Vein endothelial cell (primary cell): ENCODE results near the gene AKAP11. TPM values are rescaled to one million over a fixed set of nuclear protein-coding genes. Genes with fewer than 3 reads are reported as not detected.

Experiments
- total RNA-seq: library from RNA; depleted of rRNA; stranded (reverse); fragments of >200 nt; gene quantifications from 2 replicates; pipeline ENCODE4 v1.2.3, GENCODE V29; 2012

Gene AKAP11
- 22.2 and 26.7 TPM in 2 replicates for total RNA-seq

GRCh38 chr13:42272115-42272803 is at the start of gene AKAP11:
Gene AKAP11, plus strand, starts transcription at chr13:42272152. Its CDS starts 14,197 bp downstream, at chr13:42286349.

Other genes starting within 250 kb of the AKAP11 start
- 20.9 and 27.2 TPM in 2 replicates for gene DGKH, start 223.5 kb upstream of the AKAP11 start, total RNA-seq